ENCODE measurements around the gene BNC2.
"Not testable (repeated sequence)": the region's sequence is repeated elsewhere in the genome, so short reads cannot be mapped to it uniquely, and the experiment has no call there.

BNC2 gene

GRCh38 chr9:16484180-16484579 lies 386.3 kb downstream of the BNC2 start:
- DNase-seq: no peak

GRCh38 chr9:16482764-16483163 lies 387.7 kb downstream of the BNC2 start:
- no peak for DNase-seq

GRCh38 chr9:16480584-16480983 lies 389.9 kb downstream of the BNC2 start:
- not testable (repeated sequence) for DNase-seq

- no peak for DNase-seq
Measured at GRCh38 chr9:16475996-16476395, 394.5 kb downstream of the BNC2 start.

GRCh38 chr9:16475257-16475656 lies 395.2 kb downstream of the BNC2 start:
- DNase-seq: no peak

- DNase-seq: peak; percentile 10
Measured at GRCh38 chr9:16469184-16469583, 401.3 kb downstream of the BNC2 start.

- DNase-seq: no peak
Measured at GRCh38 chr9:16461851-16462250, 408.6 kb downstream of the BNC2 start.

GRCh38 chr9:16461137-16461840 lies 409.2 kb downstream of the BNC2 start:
- DNase-seq: no peak

GRCh38 chr9:16460696-16461095 lies 409.8 kb downstream of the BNC2 start:
- DNase-seq: no peak

- DNase-seq: no peak
Measured at GRCh38 chr9:16459421-16460148, 410.9 kb downstream of the BNC2 start.

GRCh38 chr9:16458696-16459420 lies 411.6 kb downstream of the BNC2 start:
- DNase-seq: no peak

GRCh38 chr9:16455842-16456241 lies 414.6 kb downstream of the BNC2 start:
- DNase-seq: no peak

GRCh38 chr9:16453390-16453789 lies 417.1 kb downstream of the BNC2 start:
- no peak for DNase-seq

GRCh38 chr9:16450578-16450977 lies 419.9 kb downstream of the BNC2 start:
- no peak for DNase-seq

- no peak for DNase-seq
Measured at GRCh38 chr9:16450043-16450442, 420.4 kb downstream of the BNC2 start.

- no peak for DNase-seq
Measured at GRCh38 chr9:16449076-16449730, 421.3 kb downstream of the BNC2 start.

GRCh38 chr9:16447946-16448345 lies 422.5 kb downstream of the BNC2 start:
- no peak for DNase-seq

- DNase-seq: no peak
Measured at GRCh38 chr9:16446636-16447035, 423.8 kb downstream of the BNC2 start.

GRCh38 chr9:16445141-16445920 lies 425.1 kb downstream of the BNC2 start:
- no peak for DNase-seq

GRCh38 chr9:16442622-16443021 lies 427.8 kb downstream of the BNC2 start:
- no peak for DNase-seq

GRCh38 chr9:16441791-16442190 lies 428.7 kb downstream of the BNC2 start:
- DNase-seq: no peak

GRCh38 chr9:16438831-16439230 lies 431.6 kb downstream of the BNC2 start:
- not testable (repeated sequence) for DNase-seq

- DNase-seq: no peak
Measured at GRCh38 chr9:16436545-16436944, 433.9 kb downstream of the BNC2 start.

Measured in inflammatory macrophage treated with lipopolysaccharide for 4 hours (primary cell).